ENCODE data around the gene PRR19.
A peak's percentile ranks its signal among the peaks of the same experiment; 100 is the strongest.

Gene PRR19

GRCh38 chr19:42283188-42284065, 18.5 kb upstream of the PRR19 start:
- TF ChIP-seq FOXP2 (optimal IDR thresholded peaks at IDR 0.05; ENCODE audit: borderline replicate concordance, extremely low read depth, extremely low read length, insufficient read depth) (no peak), POLR2AphosphoS5 (IDR thresholded peaks at IDR 0.05; ENCODE audit: low read depth, low read length) (peak; percentile 53), REST (IDR thresholded peaks at IDR 0.05; ENCODE audit: insufficient read depth in 1 of 2, low read depth in 2 of 2, low read length in 2 of 2) (no peak), SIN3A (IDR thresholded peaks at IDR 0.05; ENCODE audit: borderline replicate concordance, insufficient read depth, low read length) (peak; percentile 63; the same call in 1 of the 2 replicates)

- TF ChIP-seq TAF1 (IDR thresholded peaks at IDR 0.05; ENCODE audit: borderline replicate concordance, insufficient read depth, low read length) (no peak; the same call in 1 of the 2 replicates), FOXP2 (optimal IDR thresholded peaks at IDR 0.05; ENCODE audit: borderline replicate concordance, extremely low read depth, extremely low read length, insufficient read depth) (no peak), REST (IDR thresholded peaks at IDR 0.05; ENCODE audit: insufficient read depth in 1 of 2, low read depth in 2 of 2, low read length in 2 of 2) (no peak), POLR2AphosphoS5 (IDR thresholded peaks at IDR 0.05; ENCODE audit: low read depth, low read length) (no peak), SIN3A (IDR thresholded peaks at IDR 0.05; ENCODE audit: borderline replicate concordance, insufficient read depth, low read length) (no peak)
These were observed 17.8 kb upstream of the PRR19 start for GRCh38 chr19:42284066-42284501.

- no peak for TF ChIP-seq REST (IDR thresholded peaks at IDR 0.05; ENCODE audit: insufficient read depth in 1 of 2, low read depth in 2 of 2, low read length in 2 of 2)
- TF ChIP-seq TAF1 (IDR thresholded peaks at IDR 0.05; ENCODE audit: borderline replicate concordance, insufficient read depth, low read length), result no peak
- TF ChIP-seq POLR2AphosphoS5 (IDR thresholded peaks at IDR 0.05; ENCODE audit: low read depth, low read length), result no peak
- TF ChIP-seq SIN3A (IDR thresholded peaks at IDR 0.05; ENCODE audit: borderline replicate concordance, insufficient read depth, low read length), result 0 out of 2 replicates have a peak, but pooled peaks have one; percentile 46
- TF ChIP-seq FOXP2 (optimal IDR thresholded peaks at IDR 0.05; ENCODE audit: borderline replicate concordance, extremely low read depth, extremely low read length, insufficient read depth), result no peak
These were observed 17.2 kb upstream of the PRR19 start for GRCh38 chr19:42284591-42285341.

GRCh38 chr19:42285541-42285941, 16.4 kb upstream of the PRR19 start:
- TF ChIP-seq FOXP2 (optimal IDR thresholded peaks at IDR 0.05; ENCODE audit: borderline replicate concordance, extremely low read depth, extremely low read length, insufficient read depth) (no peak), REST (IDR thresholded peaks at IDR 0.05; ENCODE audit: insufficient read depth in 1 of 2, low read depth in 2 of 2, low read length in 2 of 2) (no peak), TAF1 (IDR thresholded peaks at IDR 0.05; ENCODE audit: borderline replicate concordance, insufficient read depth, low read length) (no peak), POLR2AphosphoS5 (IDR thresholded peaks at IDR 0.05; ENCODE audit: low read depth, low read length) (no peak), SIN3A (IDR thresholded peaks at IDR 0.05; ENCODE audit: borderline replicate concordance, insufficient read depth, low read length) (no peak)
